GM19468 (cell line): ENCODE measurements around the gene PROSER2.

Experiments
- ATAC-seq: cut with Tn5 transposase; IDR thresholded peaks from one replicate; pipeline ENCODE4 v1.9.1; 2021; ENCODE audit warnings: mild to moderate bottlenecking, moderate library complexity, moderate number of reproducible peaks; ENCODE audit not compliant: unreplicated experiment; ENCODE audit errors: extremely low read depth

The PROSER2 gene

GRCh38 chr10:11899067-11899876 lies 76.1 kb downstream of the PROSER2 start:
- ATAC-seq: no peak

- ATAC-seq: no peak
Measured at GRCh38 chr10:11901036-11901301, 77.8 kb downstream of the PROSER2 start.

GRCh38 chr10:11901454-11901832 lies 78.3 kb downstream of the PROSER2 start:
- ATAC-seq: no peak

- ATAC-seq: no peak
Measured at GRCh38 chr10:11901833-11902475, 78.8 kb downstream of the PROSER2 start.

GRCh38 chr10:11902646-11903045 lies 79.5 kb downstream of the PROSER2 start:
- no peak for ATAC-seq

- no peak for ATAC-seq
Measured at GRCh38 chr10:11906714-11907113, 83.6 kb downstream of the PROSER2 start.

- ATAC-seq: no peak
Measured at GRCh38 chr10:11907914-11908313, 84.8 kb downstream of the PROSER2 start.

GRCh38 chr10:11908536-11908935 lies 85.4 kb downstream of the PROSER2 start:
- no peak for ATAC-seq

GRCh38 chr10:11908991-11909390 lies 85.8 kb downstream of the PROSER2 start:
- ATAC-seq: no peak

GRCh38 chr10:11909618-11910017 lies 86.5 kb downstream of the PROSER2 start:
- ATAC-seq: no peak

GRCh38 chr10:11910102-11910501 lies 86.9 kb downstream of the PROSER2 start:
- no peak for ATAC-seq

- no peak for ATAC-seq
Measured at GRCh38 chr10:11913079-11913641, 90.0 kb downstream of the PROSER2 start.

- ATAC-seq: no peak
Measured at GRCh38 chr10:11918384-11918783, 95.2 kb downstream of the PROSER2 start.

GRCh38 chr10:11919271-11919670 lies 96.1 kb downstream of the PROSER2 start:
- no peak for ATAC-seq
